Keratinocyte (primary cell): ENCODE results near the gene C17orf113.

ENCODE experiments used
- EZH2 ChIP-seq: IDR thresholded peaks from one replicate; pipeline ENCODE4 v1.6.1; 2012; ENCODE audit warnings: inconsistent platforms, mild to moderate bottlenecking, low read length, moderate library complexity
- TF ChIP-seq, protein P1 (sequence below), 3 experiments: IDR thresholded peaks in 1 of 3; conservative IDR thresholded peaks in 1 of 3; optimal IDR thresholded peaks in 1 of 3; 2 replicates in 2 of 3; 3 replicates in 1 of 3; pipeline versions ENCODE3 to v1.5.1; 2011; ENCODE audit warnings: low read length in 3 of 3, mild to moderate bottlenecking in 3 of 3, moderate library complexity in 2 of 3, control low read depth in 1 of 3, inconsistent platforms in 1 of 3; ENCODE audit not compliant: insufficient read depth in 2 of 3; ENCODE audit errors: extremely low read depth in 1 of 3

DNA sequence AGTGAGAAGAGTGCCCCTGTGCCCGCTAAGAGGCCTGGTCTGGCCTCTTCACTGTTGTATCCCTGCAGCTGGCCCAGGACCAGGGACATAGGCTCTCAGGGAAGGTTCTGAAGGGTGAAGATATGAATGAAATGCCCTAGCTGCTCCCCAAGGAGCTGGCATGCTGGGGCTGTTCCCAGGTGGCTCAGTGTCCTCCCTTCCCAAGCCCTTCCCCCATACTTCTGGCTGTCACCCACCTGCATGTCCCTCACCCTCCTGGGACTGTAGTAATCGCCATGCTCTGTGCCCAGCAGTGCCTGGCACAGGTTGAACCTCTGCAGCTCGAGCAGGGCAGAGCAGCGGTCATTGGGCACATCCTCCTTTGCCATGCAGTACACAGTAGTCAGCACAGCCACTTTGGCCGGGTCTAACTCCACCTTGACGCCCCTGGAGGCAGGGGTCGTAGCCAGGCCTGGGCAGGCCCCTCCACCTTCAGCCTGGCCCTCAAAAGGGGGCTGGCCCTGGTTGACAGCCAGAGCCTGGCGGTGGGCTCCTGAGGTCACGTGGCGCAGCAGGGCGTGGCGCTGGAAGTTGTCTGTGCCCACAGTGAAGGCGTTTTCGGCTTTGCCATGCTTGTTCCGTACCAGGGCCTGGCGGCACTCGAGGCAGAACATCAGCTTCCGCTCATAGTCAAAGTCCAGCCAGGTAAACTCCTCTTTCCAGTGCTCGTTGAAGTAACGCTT lies 7.6 kb downstream of the C17orf113 start:
- TF ChIP-seq, protein P1, sequence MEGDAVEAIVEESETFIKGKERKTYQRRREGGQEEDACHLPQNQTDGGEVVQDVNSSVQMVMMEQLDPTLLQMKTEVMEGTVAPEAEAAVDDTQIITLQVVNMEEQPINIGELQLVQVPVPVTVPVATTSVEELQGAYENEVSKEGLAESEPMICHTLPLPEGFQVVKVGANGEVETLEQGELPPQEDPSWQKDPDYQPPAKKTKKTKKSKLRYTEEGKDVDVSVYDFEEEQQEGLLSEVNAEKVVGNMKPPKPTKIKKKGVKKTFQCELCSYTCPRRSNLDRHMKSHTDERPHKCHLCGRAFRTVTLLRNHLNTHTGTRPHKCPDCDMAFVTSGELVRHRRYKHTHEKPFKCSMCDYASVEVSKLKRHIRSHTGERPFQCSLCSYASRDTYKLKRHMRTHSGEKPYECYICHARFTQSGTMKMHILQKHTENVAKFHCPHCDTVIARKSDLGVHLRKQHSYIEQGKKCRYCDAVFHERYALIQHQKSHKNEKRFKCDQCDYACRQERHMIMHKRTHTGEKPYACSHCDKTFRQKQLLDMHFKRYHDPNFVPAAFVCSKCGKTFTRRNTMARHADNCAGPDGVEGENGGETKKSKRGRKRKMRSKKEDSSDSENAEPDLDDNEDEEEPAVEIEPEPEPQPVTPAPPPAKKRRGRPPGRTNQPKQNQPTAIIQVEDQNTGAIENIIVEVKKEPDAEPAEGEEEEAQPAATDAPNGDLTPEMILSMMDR (optimal IDR thresholded peaks at IDR 0.05 in 1 of 3, IDR thresholded peaks at IDR 0.05 in 1 of 3, conservative IDR thresholded peaks at IDR 0.05 in 1 of 3; ENCODE audit: extremely low read depth in 1 of 3, insufficient read depth in 2 of 3, low read length in 3 of 3): no peak
- no peak for TF ChIP-seq EZH2
